ENCODE measurements around the gene PPM1E. TPM values are rescaled to one million over a fixed set of nuclear protein-coding genes. Genes with fewer than 3 reads are reported as not detected.

PPM1E gene
- total RNA-seq, 4 donors from 2014 or later: 0.14 TPM; not detected in 3

GRCh38 chr17:59018019-59018418 lies 262.4 kb downstream of the PPM1E start:
- H3K27me3 ChIP-seq: no peaks in the 10 kb centered on the region
- H3K4me3 ChIP-seq: no peak overlapping the region
- DNase-seq: no peak
- no peaks in the 10 kb centered on the region for H3K9me3 ChIP-seq
- WGBS, 2 donors (ENCODE audit: low coverage in 1 of 2): 71 to 100% methylated on average over 1 of the region's 1 CpG
- no peak for TF ChIP-seq CTCF (IDR thresholded peaks at IDR 0.05)
- TF ChIP-seq POLR2AphosphoS5 (IDR thresholded peaks at IDR 0.05): no peak
- TF ChIP-seq POLR2A (IDR thresholded peaks at IDR 0.05): no peak
- no peak for TF ChIP-seq EP300 (IDR thresholded peaks at IDR 0.05; ENCODE audit: low read depth)
- peaks cover 0 to 8% (median 2%) of the 10 kb centered on the region in 4 donors for H3K36me3 ChIP-seq
- H3K4me1 ChIP-seq: no peaks in the 10 kb centered on the region
- intact Hi-C loops (cut with DNase I; ENCODE audit: low total_unique reads) (no loop called here), in situ Hi-C loops (cut with MboI; ENCODE audit: low pct_ligation_motif_present in 1 of 4, low pct_unique_long_range_greater_than_20kb in 1 of 4, low sequenced_read_pairs in 3 of 4) (loop anchor here in 2 of 4 donors (10.0 kb wide), 2 partner anchors 303 to 423 kb away; no protein-coding TSS in a partner anchor)
- no peak overlapping the region for H3K27ac ChIP-seq

- H3K9me3 ChIP-seq: no peaks in the 10 kb centered on the region
- intact Hi-C loops (cut with DNase I; ENCODE audit: low total_unique reads): no loop called here
- in situ Hi-C loops (cut with MboI; ENCODE audit: low pct_ligation_motif_present in 1 of 4, low pct_unique_long_range_greater_than_20kb in 1 of 4, low sequenced_read_pairs in 3 of 4): loop anchor here in 1 of 4 donors (25.0 kb wide), 1 partner anchor 88 kb away; no protein-coding TSS in a partner anchor
Measured at GRCh38 chr17:59024916-59025315, 269.3 kb downstream of the PPM1E start.

GRCh38 chr17:59026176-59026939 lies 270.7 kb downstream of the PPM1E start:
- no peak for DNase-seq
- Histone ChIP-seq H3K27ac (no peak overlapping the region), H3K36me3 (peaks cover 0 to 10% (median 3%) of the 10 kb centered on the region in 4 donors), H3K4me1 (peaks cover 0 to 3% (median 0%) of the 10 kb centered on the region in 4 donors), H3K4me3 (no peak overlapping the region), H3K27me3 (no peaks in the 10 kb centered on the region), H3K9me3 (no peaks in the 10 kb centered on the region)
- in situ Hi-C loops (cut with MboI; ENCODE audit: low pct_ligation_motif_present in 1 of 4, low pct_unique_long_range_greater_than_20kb in 1 of 4, low sequenced_read_pairs in 3 of 4) (loop anchor here in 1 of 4 donors (25.0 kb wide), 1 partner anchor 89 kb away; no protein-coding TSS in a partner anchor), intact Hi-C loops (cut with DNase I; ENCODE audit: low total_unique reads) (no loop called here)
- 88 to 100% methylated on average over 1 of the region's 1 CpG for WGBS, 2 donors (ENCODE audit: low coverage in 1 of 2)
- no peak for TF ChIP-seq CTCF (IDR thresholded peaks at IDR 0.05)
- TF ChIP-seq POLR2A (IDR thresholded peaks at IDR 0.05): no peak
- no peak for TF ChIP-seq POLR2AphosphoS5 (IDR thresholded peaks at IDR 0.05)
- TF ChIP-seq EP300 (IDR thresholded peaks at IDR 0.05; ENCODE audit: low read depth): no peak

More at GRCh38 chr17:59024916-59025315, 269.3 kb downstream of the PPM1E start:
- H3K4me1 ChIP-seq: peaks cover 0 to 3% (median 0%) of the 10 kb centered on the region in 4 donors
- DNase-seq: no peak
- TF ChIP-seq POLR2AphosphoS5 (IDR thresholded peaks at IDR 0.05) (no peak), CTCF (IDR thresholded peaks at IDR 0.05) (no peak), EP300 (IDR thresholded peaks at IDR 0.05; ENCODE audit: low read depth) (no peak), POLR2A (IDR thresholded peaks at IDR 0.05) (no peak)
- no peak overlapping the region for H3K27ac ChIP-seq
- H3K4me3 ChIP-seq: no peak overlapping the region
- WGBS, 2 donors (ENCODE audit: low coverage in 1 of 2): 99 to 100% methylated on average over 2 of the region's 2 CpGs
- no peaks in the 10 kb centered on the region for H3K27me3 ChIP-seq
- H3K36me3 ChIP-seq: peaks cover 0 to 10% (median 3%) of the 10 kb centered on the region in 4 donors

- peaks cover 0 to 10% (median 3%) of the 10 kb centered on the region in 4 donors for H3K36me3 ChIP-seq
- H3K27ac ChIP-seq: no peak overlapping the region
- WGBS, 2 donors (ENCODE audit: low coverage in 1 of 2): 74 to 82% methylated on average over 4 of the region's 4 CpGs
- TF ChIP-seq CTCF (IDR thresholded peaks at IDR 0.05) (no peak), POLR2A (IDR thresholded peaks at IDR 0.05) (no peak), EP300 (IDR thresholded peaks at IDR 0.05; ENCODE audit: low read depth) (no peak), POLR2AphosphoS5 (IDR thresholded peaks at IDR 0.05) (no peak)
- H3K4me3 ChIP-seq: no peak overlapping the region
- peaks cover 0 to 3% (median 0%) of the 10 kb centered on the region in 4 donors for H3K4me1 ChIP-seq
- in situ Hi-C loops (cut with MboI; ENCODE audit: low pct_ligation_motif_present in 1 of 4, low pct_unique_long_range_greater_than_20kb in 1 of 4, low sequenced_read_pairs in 3 of 4) (loop anchor here in 1 of 4 donors (25.0 kb wide), 1 partner anchor 90 kb away; no protein-coding TSS in a partner anchor), intact Hi-C loops (cut with DNase I; ENCODE audit: low total_unique reads) (no loop called here)
- H3K27me3 ChIP-seq: no peaks in the 10 kb centered on the region
- H3K9me3 ChIP-seq: no peaks in the 10 kb centered on the region
- no peak for DNase-seq
Measured at GRCh38 chr17:59027750-59028149, 272.1 kb downstream of the PPM1E start.

Measured in transverse colon (tissue), 4 donors.